Right atrium auricular region (tissue), 2 donors: ENCODE results near the gene FNTB. TPM values are rescaled to one million over a fixed set of nuclear protein-coding genes. Genes with fewer than 3 reads are reported as not detected.

ENCODE experiments used
- DNase-seq: peaks from one replicate; pipeline ENCODE4 v3.0.0-alpha.2; 2019; ENCODE audit warnings: low spot score
- H3K27ac ChIP-seq, 2 donors: fragments of 200-600 bp; sonication (generic); 1 replicate in 1 of 2; 2 replicates in 1 of 2; pipeline ENCODE4 v1.5.1; 2016 to 2019
- H3K27me3 ChIP-seq, 2 donors: fragments of 200-600 bp; sonication (generic); one replicate each; pipeline versions ENCODE4 v1.5.1 to v1.6.0; 2017 to 2019
- H3K36me3 ChIP-seq: fragments of 200-600 bp; sonication (generic); one replicate; pipeline ENCODE4 v1.5.1; 2016
- H3K4me1 ChIP-seq, 2 donors: fragments of 200-600 bp; sonication (generic); one replicate each; pipeline versions ENCODE4 v1.5.1 to v1.6.0; 2017 to 2019
- H3K4me3 ChIP-seq, 2 donors: fragments of 200-600 bp; sonication (generic); 1 replicate in 1 of 2; 2 replicates in 1 of 2; pipeline ENCODE4 v1.5.1; 2017 to 2019; ENCODE audit warnings: mild to moderate bottlenecking in 1 of 2, moderate library complexity in 1 of 2
- H3K9me3 ChIP-seq, 2 donors: fragments of 200-600 bp; sonication (generic); one replicate each; pipeline ENCODE4 v1.5.1; 2019
- total RNA-seq, 2 donors: library from RNA; depleted of rRNA; stranded (reverse); fragments of >200 nt; gene quantifications; one replicate each; pipeline ENCODE4 v1.1.0, GENCODE V29; 2016
- TF ChIP-seq, protein P1 (sequence below), 2 donors: fragments of 200-600 bp; sonication (generic); IDR thresholded peaks; one replicate each; pipeline ENCODE4 v1.5.1; 2019; ENCODE audit warnings: antibody characterized with exemption in 2 of 2

FNTB gene
- total RNA-seq, 2 donors from 2014 or later = 11.2 to 14.2 TPM

DNA sequence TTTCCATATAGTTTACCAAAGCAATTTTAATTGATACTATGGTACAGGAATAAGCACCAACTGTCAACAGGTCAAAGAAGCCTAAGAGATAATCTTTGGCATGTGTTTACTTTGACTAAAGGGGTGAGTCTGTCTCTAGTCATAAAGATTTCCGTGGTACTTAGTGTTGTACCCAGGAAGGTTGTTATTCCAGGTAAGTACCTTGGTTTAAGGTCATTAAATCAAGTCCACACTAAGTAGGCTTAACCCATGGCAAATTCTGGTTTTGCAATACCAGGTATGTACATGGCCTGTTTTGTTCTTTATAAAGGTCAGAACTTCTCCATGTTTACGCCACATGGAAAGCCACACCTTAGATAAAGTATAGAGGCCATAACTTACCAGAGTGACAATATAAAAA lies 105.7 kb downstream of the FNTB start:
- Histone ChIP-seq H3K9me3 (no peaks in the 10 kb centered on the region), H3K27me3 (no peaks in the 10 kb centered on the region), H3K36me3 (peaks cover 56% of the 10 kb centered on the region), H3K4me1 (peaks cover 0 to 53% of the 10 kb centered on the region in 2 donors), H3K4me3 (no peak overlapping the region), H3K27ac (no peak overlapping the region)
- DNase-seq = no peak
- TF ChIP-seq, protein P1, sequence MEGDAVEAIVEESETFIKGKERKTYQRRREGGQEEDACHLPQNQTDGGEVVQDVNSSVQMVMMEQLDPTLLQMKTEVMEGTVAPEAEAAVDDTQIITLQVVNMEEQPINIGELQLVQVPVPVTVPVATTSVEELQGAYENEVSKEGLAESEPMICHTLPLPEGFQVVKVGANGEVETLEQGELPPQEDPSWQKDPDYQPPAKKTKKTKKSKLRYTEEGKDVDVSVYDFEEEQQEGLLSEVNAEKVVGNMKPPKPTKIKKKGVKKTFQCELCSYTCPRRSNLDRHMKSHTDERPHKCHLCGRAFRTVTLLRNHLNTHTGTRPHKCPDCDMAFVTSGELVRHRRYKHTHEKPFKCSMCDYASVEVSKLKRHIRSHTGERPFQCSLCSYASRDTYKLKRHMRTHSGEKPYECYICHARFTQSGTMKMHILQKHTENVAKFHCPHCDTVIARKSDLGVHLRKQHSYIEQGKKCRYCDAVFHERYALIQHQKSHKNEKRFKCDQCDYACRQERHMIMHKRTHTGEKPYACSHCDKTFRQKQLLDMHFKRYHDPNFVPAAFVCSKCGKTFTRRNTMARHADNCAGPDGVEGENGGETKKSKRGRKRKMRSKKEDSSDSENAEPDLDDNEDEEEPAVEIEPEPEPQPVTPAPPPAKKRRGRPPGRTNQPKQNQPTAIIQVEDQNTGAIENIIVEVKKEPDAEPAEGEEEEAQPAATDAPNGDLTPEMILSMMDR (IDR thresholded peaks at IDR 0.05) = no peak

GRCh38 chr14:65095633-65096205 lies 109.0 kb downstream of the FNTB start:
- peaks cover 30% of the 10 kb centered on the region for H3K36me3 ChIP-seq
- no peaks in the 10 kb centered on the region for H3K9me3 ChIP-seq
- peak; percentile 79 for DNase-seq
- H3K4me1 ChIP-seq = peaks cover 0 to 83% of the 10 kb centered on the region in 2 donors
- H3K27ac ChIP-seq = peak overlapping the region; percentile 53 to 74
- H3K4me3 ChIP-seq = no peak overlapping the region
- no peaks in the 10 kb centered on the region for H3K27me3 ChIP-seq
- TF ChIP-seq, protein P1 (IDR thresholded peaks at IDR 0.05) = no peak

- H3K4me3 ChIP-seq = no peak overlapping the region
- H3K9me3 ChIP-seq = no peaks in the 10 kb centered on the region
- TF ChIP-seq, protein P1 (IDR thresholded peaks at IDR 0.05) = no peak
- peaks cover 27% of the 10 kb centered on the region for H3K36me3 ChIP-seq
- H3K27ac ChIP-seq = peak overlapping the region; percentile 53 to 74
- no peak for DNase-seq
- H3K4me1 ChIP-seq = peaks cover 0 to 84% of the 10 kb centered on the region in 2 donors
- no peaks in the 10 kb centered on the region for H3K27me3 ChIP-seq
Measured at GRCh38 chr14:65096323-65097089, 109.8 kb downstream of the FNTB start.

- TF ChIP-seq, protein P1 (IDR thresholded peaks at IDR 0.05) = no peak
- Histone ChIP-seq H3K27ac (peak overlapping the region in 1 of 2 donors; percentile 25), H3K9me3 (no peaks in the 10 kb centered on the region), H3K36me3 (peaks cover 6% of the 10 kb centered on the region), H3K27me3 (no peaks in the 10 kb centered on the region), H3K4me1 (peaks cover 0 to 81% of the 10 kb centered on the region in 2 donors), H3K4me3 (no peak overlapping the region)
- DNase-seq = no peak
Measured at GRCh38 chr14:65098586-65098985, 111.9 kb downstream of the FNTB start.

- no peaks in the 10 kb centered on the region for H3K27me3 ChIP-seq
- peak overlapping the region; percentile 82 to 89 for H3K27ac ChIP-seq
- peaks cover 0 to 57% of the 10 kb centered on the region in 2 donors for H3K4me1 ChIP-seq
- H3K4me3 ChIP-seq = peak overlapping the region; percentile 79
- no peak for DNase-seq
- H3K9me3 ChIP-seq = no peaks in the 10 kb centered on the region
- no peaks in the 10 kb centered on the region for H3K36me3 ChIP-seq
- TF ChIP-seq, protein P1 (IDR thresholded peaks at IDR 0.05) = no peak
Measured at GRCh38 chr14:65100922-65101541, 114.3 kb downstream of the FNTB start.
